Mesenchymal stem cell (in vitro differentiated cells and primary cell): ENCODE results near the gene FANK1.
A peak's percentile ranks its signal among the peaks of the same experiment; 100 is the strongest.

ENCODE experiments used
- DNase-seq: peaks from one replicate; pipeline ENCODE4 v3.0.0-alpha.2; 2013
- H2AFZ ChIP-seq: one replicate; pipeline ENCODE4 v1.6.1; 2013; ENCODE audit warnings: low read depth, mild to moderate bottlenecking, control low read depth, inconsistent platforms, low read length, moderate library complexity
- H2AK5ac ChIP-seq: 2 replicates; pipeline ENCODE4 v1.6.1; 2013; ENCODE audit warnings: low read length, moderate library complexity, mild to moderate bottlenecking, inconsistent platforms; ENCODE audit not compliant: severe bottlenecking
- H2BK120ac ChIP-seq: one replicate; pipeline ENCODE4 v1.6.1; 2013; ENCODE audit warnings: low read depth, mild to moderate bottlenecking, inconsistent platforms, low read length, moderate library complexity
- H2BK12ac ChIP-seq, 2 experiments: one replicate each; pipeline ENCODE4 v1.6.1; 2013; ENCODE audit warnings: inconsistent platforms in 2 of 2, low read length in 2 of 2, mild to moderate bottlenecking in 2 of 2, moderate library complexity in 2 of 2, control low read depth in 1 of 2
- H2BK15ac ChIP-seq: one replicate; pipeline ENCODE4 v1.6.1; 2013; ENCODE audit warnings: mild to moderate bottlenecking, low read depth, inconsistent platforms; ENCODE audit not compliant: poor library complexity, severe bottlenecking
- H2BK5ac ChIP-seq: 2 replicates; pipeline ENCODE4 v1.6.1; 2013; ENCODE audit warnings: low read depth, mild to moderate bottlenecking, low read length, control low read depth, inconsistent platforms; ENCODE audit not compliant: poor library complexity, severe bottlenecking
- H3K14ac ChIP-seq, 2 experiments: one replicate each; pipeline ENCODE4 v1.6.1; 2013; ENCODE audit warnings: inconsistent platforms in 2 of 2, low read length in 2 of 2, control low read depth in 1 of 2, mild to moderate bottlenecking in 1 of 2, moderate library complexity in 1 of 2
- H3K18ac ChIP-seq, 2 experiments: one replicate each; pipeline ENCODE4 v1.6.1; 2013; ENCODE audit warnings: inconsistent platforms in 2 of 2, low read length in 2 of 2, control low read depth in 1 of 2, low read depth in 1 of 2, mild to moderate bottlenecking in 1 of 2
- H3K23ac ChIP-seq, 2 experiments: one replicate each; pipeline ENCODE4 v1.6.1; 2013; ENCODE audit warnings: inconsistent platforms in 2 of 2, low read length in 2 of 2, mild to moderate bottlenecking in 2 of 2, moderate library complexity in 2 of 2, control low read depth in 1 of 2
- H3K27ac ChIP-seq: 2 replicates; pipeline ENCODE4 v1.5.1; 2013; ENCODE audit warnings: mild to moderate bottlenecking, moderate library complexity, low read length, control low read depth, inconsistent platforms; ENCODE audit not compliant: poor library complexity, severe bottlenecking
- H3K27me3 ChIP-seq, 2 experiments: 2 replicates each; pipeline versions ENCODE4 v1.6.1 to v1.7.0; 2013; ENCODE audit warnings: low read length in 2 of 2, mild to moderate bottlenecking in 2 of 2, moderate library complexity in 2 of 2, control low read depth in 1 of 2, inconsistent platforms in 1 of 2; ENCODE audit not compliant: control insufficient read depth in 1 of 2, insufficient read depth in 1 of 2
- H3K36me3 ChIP-seq, 2 experiments: 2 replicates each; pipeline versions ENCODE4 v1.6.1 to v1.7.0; 2013; ENCODE audit warnings: low read length in 2 of 2, control low read depth in 1 of 2, inconsistent platforms in 1 of 2, low read depth in 1 of 2, mild to moderate bottlenecking in 1 of 2; ENCODE audit not compliant: insufficient read depth in 2 of 2, control insufficient read depth in 1 of 2
- H3K4ac ChIP-seq, 2 experiments: one replicate each; pipeline ENCODE4 v1.6.1; 2013; ENCODE audit warnings: inconsistent platforms in 2 of 2, low read length in 2 of 2, mild to moderate bottlenecking in 2 of 2, moderate library complexity in 2 of 2, control low read depth in 1 of 2, low read depth in 1 of 2
- H3K4me1 ChIP-seq: 2 replicates; pipeline ENCODE4 v1.6.1; 2013; ENCODE audit warnings: low read depth, low read length, control low read depth; ENCODE audit not compliant: control insufficient read depth, insufficient read depth
- H3K4me2 ChIP-seq: 2 replicates; pipeline ENCODE4 v1.6.1; 2013; ENCODE audit warnings: low read length, mild to moderate bottlenecking, inconsistent platforms; ENCODE audit not compliant: poor library complexity, severe bottlenecking
- H3K4me3 ChIP-seq, 2 experiments: 2 replicates each; pipeline versions ENCODE4 v1.5.1 to v1.7.0; 2013; ENCODE audit warnings: low read length in 2 of 2, mild to moderate bottlenecking in 2 of 2, control low read depth in 1 of 2, low read depth in 1 of 2; ENCODE audit not compliant: insufficient read depth in 1 of 2
- H3K79me1 ChIP-seq: replicated peaks from 2 replicates; pipeline ENCODE4 v1.6.1; 2013; ENCODE audit warnings: mild to moderate bottlenecking, control low read depth, low read length, inconsistent platforms; ENCODE audit not compliant: poor library complexity, severe bottlenecking
- H3K9ac ChIP-seq: 2 replicates; pipeline ENCODE4 v1.7.0; 2013; ENCODE audit warnings: mild to moderate bottlenecking, low read length, moderate library complexity
- H3K9me3 ChIP-seq: 2 replicates; pipeline ENCODE4 v1.7.0; 2013; ENCODE audit warnings: mild to moderate bottlenecking, low read length; ENCODE audit not compliant: control insufficient read depth
- H4K8ac ChIP-seq: one replicate; pipeline ENCODE4 v1.6.1; 2013; ENCODE audit warnings: inconsistent platforms, mild to moderate bottlenecking, low read length, moderate library complexity
- H4K91ac ChIP-seq: one replicate; pipeline ENCODE4 v1.6.1; 2013; ENCODE audit warnings: mild to moderate bottlenecking, low read length, inconsistent platforms
- WGBS: methylation state at CpG from one replicate; pipeline ENCODE4 v1.1.7; 2013; ENCODE audit warnings: mixed read lengths; 5-methylcytosine and 5-hydroxymethylcytosine counted together

The FANK1 gene

DNA sequence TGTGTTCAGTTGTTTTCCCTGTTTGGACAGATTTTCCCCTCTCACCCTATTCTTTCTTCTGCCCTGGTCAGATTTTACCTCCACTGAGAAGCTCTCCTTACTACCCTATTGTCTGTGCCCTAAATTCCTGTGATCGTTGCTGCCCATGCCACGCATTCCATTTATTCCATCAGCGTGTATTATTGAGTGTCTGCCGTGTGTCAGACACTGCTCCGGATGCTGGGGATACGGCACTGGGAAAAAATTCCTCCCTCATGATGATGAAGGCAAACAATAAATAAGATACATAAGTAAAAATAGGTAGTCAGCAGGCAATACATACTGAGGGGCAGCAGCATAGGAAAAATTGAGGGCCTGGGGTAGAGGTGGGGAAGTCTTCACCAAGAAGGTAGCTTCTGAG is 86.8 kb downstream of the FANK1 start:
- Histone ChIP-seq H3K27ac (peak overlapping the region; percentile 36), H4K91ac (no peak overlapping the region), H3K9ac (peak overlapping the region; percentile 58), H2BK120ac (peak overlapping the region; percentile 58), H2BK15ac (peak overlapping the region; percentile 30), H3K4me2 (peak overlapping the region; percentile 36), H3K23ac (no peak overlapping the region), H2AK5ac (peak overlapping the region; percentile 84), H3K36me3 (no peaks in the 10 kb centered on the region), H3K18ac (peak overlapping the region in 1 of 2 experiments; percentile 35), H3K9me3 (no peaks in the 10 kb centered on the region), H3K4me3 (no peak overlapping the region), H3K4ac (peak overlapping the region in 1 of 2 experiments; percentile 47), H2BK5ac (no peak overlapping the region), H3K4me1 (peaks cover 17% of the 10 kb centered on the region), H2BK12ac (peak overlapping the region in 1 of 2 experiments; percentile 82), H3K14ac (no peak overlapping the region), H4K8ac (no peak overlapping the region), H2AFZ (no peak overlapping the region), H3K27me3 (no peaks in the 10 kb centered on the region), H3K79me1 (peaks cover 2% of the 10 kb centered on the region)
- DNase-seq = no peak
- WGBS = 65% methylated on average over 4 of the region's 6 CpGs

DNA sequence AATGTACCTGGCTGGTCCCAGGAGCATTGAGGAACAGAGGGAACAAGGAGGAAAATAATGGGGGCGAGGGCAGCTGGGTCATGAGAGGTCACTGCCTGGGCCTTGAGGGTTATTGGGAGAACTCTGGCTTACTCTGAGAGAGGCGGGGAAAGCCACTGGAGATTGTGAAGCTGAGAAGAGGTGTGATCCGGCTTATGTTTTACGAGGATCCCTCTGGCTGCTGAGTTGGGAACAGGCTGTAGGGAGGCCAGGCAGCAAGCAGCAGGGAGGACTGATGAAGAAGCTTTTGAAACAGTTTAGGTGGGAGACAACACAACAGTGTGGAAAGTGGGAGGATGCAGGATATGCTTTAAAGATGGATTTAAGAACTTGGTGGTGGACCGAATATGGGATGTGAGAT is 87.3 kb downstream of the FANK1 start:
- no peak overlapping the region for H3K9ac ChIP-seq
- H4K8ac ChIP-seq = no peak overlapping the region
- no peak overlapping the region for H3K4me3 ChIP-seq
- peak overlapping the region; percentile 1 for H2AK5ac ChIP-seq
- H3K79me1 ChIP-seq = peaks cover under 1% of the 10 kb centered on the region
- peak overlapping the region; percentile 14 to 52 for H3K18ac ChIP-seq
- H3K4me1 ChIP-seq = peaks cover 17% of the 10 kb centered on the region
- H3K23ac ChIP-seq = no peak overlapping the region
- H4K91ac ChIP-seq = no peak overlapping the region
- H3K4me2 ChIP-seq = no peak overlapping the region
- no peaks in the 10 kb centered on the region for H3K9me3 ChIP-seq
- WGBS = 89% methylated on average over 5 of the region's 5 CpGs
- H3K14ac ChIP-seq = no peak overlapping the region
- H3K36me3 ChIP-seq = peaks cover 0 to 3% of the 10 kb centered on the region in 2 experiments
- peak overlapping the region; percentile 29 for H2BK120ac ChIP-seq
- no peak for DNase-seq
- H3K27me3 ChIP-seq = no peaks in the 10 kb centered on the region
- no peak overlapping the region for H2BK5ac ChIP-seq
- H2BK12ac ChIP-seq = peak overlapping the region in 1 of 2 experiments; percentile 43
- H3K4ac ChIP-seq = peak overlapping the region in 1 of 2 experiments; percentile 47
- H3K27ac ChIP-seq = no peak overlapping the region
- no peak overlapping the region for H2BK15ac ChIP-seq
- H2AFZ ChIP-seq = no peak overlapping the region

DNA sequence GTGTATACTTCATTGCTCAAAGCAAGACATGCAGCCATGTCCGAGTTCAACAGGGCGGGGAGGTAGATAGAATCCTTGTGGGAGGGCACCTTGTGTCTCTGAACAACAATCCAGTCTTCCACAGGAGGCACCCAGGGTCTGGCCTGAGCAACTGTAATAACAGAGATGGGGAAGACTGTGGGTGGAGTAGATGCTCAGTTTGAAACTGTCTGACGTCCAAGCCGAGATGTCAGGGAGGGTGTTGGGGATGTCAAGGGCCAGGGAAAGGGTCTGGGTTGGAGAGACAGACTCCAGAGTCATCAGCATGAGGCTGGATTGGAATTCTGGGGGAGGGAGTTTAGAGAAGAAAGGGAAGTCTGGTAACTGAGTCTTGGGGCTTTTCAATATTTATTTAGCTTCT is 88.0 kb downstream of the FANK1 start:
- no peak overlapping the region for H3K4me3 ChIP-seq

DNA sequence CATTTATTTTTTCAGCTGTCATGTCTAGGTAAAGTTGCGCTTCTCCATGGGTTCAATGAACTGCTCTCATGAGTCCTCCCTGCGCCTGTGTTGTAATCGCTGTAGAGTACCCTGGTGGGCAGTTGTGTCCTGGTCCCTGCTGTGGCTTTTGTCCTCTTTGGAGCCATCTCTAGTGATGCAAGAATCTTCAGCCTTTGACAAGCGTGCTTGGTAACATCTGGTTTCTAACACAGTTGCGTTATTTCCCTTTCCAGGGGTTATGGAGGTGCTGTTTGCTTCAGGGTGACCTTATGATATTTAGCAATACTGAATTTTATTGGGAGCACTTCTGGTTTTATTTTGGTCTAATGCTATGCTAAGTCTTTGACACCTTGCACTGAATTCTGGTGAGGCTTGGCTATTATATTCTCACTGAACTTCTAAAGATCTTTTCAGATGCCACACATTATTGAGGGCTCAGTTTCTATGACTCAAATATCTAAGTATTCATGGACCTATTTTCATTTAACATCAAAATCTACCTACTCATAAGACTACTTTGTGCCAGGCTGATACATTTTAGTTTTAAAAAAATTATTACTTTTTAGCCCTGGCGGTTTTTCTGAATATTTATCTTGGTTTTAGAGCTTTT is 88.6 kb downstream of the FANK1 start:
- H3K4me1 ChIP-seq = peaks cover 17% of the 10 kb centered on the region
- no peak overlapping the region for H3K4me3 ChIP-seq
- H3K4ac ChIP-seq = no peak overlapping the region
- H2BK12ac ChIP-seq = no peak overlapping the region
- no peaks in the 10 kb centered on the region for H3K27me3 ChIP-seq
- H4K91ac ChIP-seq = no peak overlapping the region
- peaks cover 3 to 13% of the 10 kb centered on the region in 2 experiments for H3K36me3 ChIP-seq
- H3K4me2 ChIP-seq = no peak overlapping the region
- peak overlapping the region; percentile 37 for H2AK5ac ChIP-seq
- no peak overlapping the region for H4K8ac ChIP-seq
- H2AFZ ChIP-seq = no peak overlapping the region
- H3K18ac ChIP-seq = no peak overlapping the region
- H3K27ac ChIP-seq = no peak overlapping the region
- H3K14ac ChIP-seq = no peak overlapping the region
- no peaks in the 10 kb centered on the region for H3K9me3 ChIP-seq
- WGBS = 98% methylated on average over 5 of the region's 6 CpGs
- no peak overlapping the region for H3K23ac ChIP-seq
- H2BK5ac ChIP-seq = no peak overlapping the region
- H3K79me1 ChIP-seq = no peaks in the 10 kb centered on the region
- no peak overlapping the region for H3K9ac ChIP-seq
- no peak overlapping the region for H2BK15ac ChIP-seq
- no peak overlapping the region for H2BK120ac ChIP-seq
- peak; percentile 10 for DNase-seq

More for the DNA sequence above, 88.0 kb downstream of the FANK1 start:
- Histone ChIP-seq H2BK15ac (peak overlapping the region; percentile 60), H2AFZ (no peak overlapping the region), H3K36me3 (peaks cover 3 to 7% of the 10 kb centered on the region in 2 experiments), H3K9ac (no peak overlapping the region), H3K27me3 (no peaks in the 10 kb centered on the region), H2AK5ac (peak overlapping the region; percentile 2), H3K79me1 (no peaks in the 10 kb centered on the region), H3K4me1 (peaks cover 17% of the 10 kb centered on the region), H3K27ac (no peak overlapping the region), H3K18ac (peak overlapping the region in 1 of 2 experiments; percentile 0), H2BK12ac (peak overlapping the region in 1 of 2 experiments; percentile 43), H3K23ac (no peak overlapping the region), H4K91ac (no peak overlapping the region), H3K4me2 (no peak overlapping the region), H3K9me3 (no peaks in the 10 kb centered on the region), H3K4ac (peak overlapping the region in 1 of 2 experiments; percentile 5), H2BK5ac (no peak overlapping the region), H2BK120ac (no peak overlapping the region), H3K14ac (no peak overlapping the region), H4K8ac (no peak overlapping the region)
- WGBS = 64% methylated on average over 4 of the region's 4 CpGs
- no peak for DNase-seq
